Measurements from ENCODE around the gene EPSTI1.
"Not testable (repeated sequence)": the region's sequence is repeated elsewhere in the genome, so short reads cannot be mapped to it uniquely, and the experiment has no call there.

EPSTI1 gene, protein sequence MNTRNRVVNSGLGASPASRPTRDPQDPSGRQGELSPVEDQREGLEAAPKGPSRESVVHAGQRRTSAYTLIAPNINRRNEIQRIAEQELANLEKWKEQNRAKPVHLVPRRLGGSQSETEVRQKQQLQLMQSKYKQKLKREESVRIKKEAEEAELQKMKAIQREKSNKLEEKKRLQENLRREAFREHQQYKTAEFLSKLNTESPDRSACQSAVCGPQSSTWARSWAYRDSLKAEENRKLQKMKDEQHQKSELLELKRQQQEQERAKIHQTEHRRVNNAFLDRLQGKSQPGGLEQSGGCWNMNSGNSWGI

DNA sequence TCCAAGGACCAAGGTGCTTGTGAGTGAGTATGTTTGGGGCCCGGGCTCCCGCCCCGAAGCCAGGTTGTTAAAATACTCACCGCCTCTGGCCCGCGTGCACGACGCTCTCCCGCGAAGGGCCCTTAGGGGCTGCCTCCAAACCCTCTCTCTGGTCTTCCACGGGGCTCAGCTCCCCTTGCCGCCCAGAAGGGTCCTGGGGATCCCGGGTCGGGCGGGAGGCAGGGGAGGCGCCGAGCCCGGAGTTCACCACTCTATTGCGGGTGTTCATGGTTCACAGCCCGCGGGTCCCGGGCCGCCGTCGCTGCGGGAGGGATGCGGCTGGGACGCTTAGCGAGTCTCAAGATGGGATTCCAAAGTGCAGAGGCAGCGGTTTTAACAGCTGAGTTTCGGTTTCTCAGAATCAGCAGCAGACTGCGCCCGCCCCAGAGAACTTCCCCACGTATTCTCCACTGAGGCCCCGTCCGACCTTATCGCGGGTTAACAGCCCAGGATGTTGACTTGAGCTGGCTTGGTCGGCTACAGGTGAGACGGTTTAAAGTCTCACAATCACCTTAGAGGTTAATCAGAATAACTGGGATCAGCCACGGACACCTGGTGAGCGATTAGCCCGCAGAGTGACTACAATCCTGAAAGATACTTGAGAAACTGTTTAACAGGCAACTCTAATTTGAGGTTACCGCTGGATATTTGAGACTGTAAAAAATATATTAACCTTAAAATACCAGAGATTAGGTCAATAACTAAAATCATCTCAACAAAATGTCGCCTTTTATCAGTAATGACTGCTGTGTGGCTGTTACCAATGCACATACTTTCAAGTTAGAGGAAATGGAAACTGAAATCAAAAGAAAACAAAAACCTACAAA is at the start of gene EPSTI1:
Gene EPSTI1 (minus strand): TSS at position 344 of the 866 bp plus-strand sequence. CDS start 76 bp downstream, at position 268.
- DNase-seq, result peak; percentile 84

DNA sequence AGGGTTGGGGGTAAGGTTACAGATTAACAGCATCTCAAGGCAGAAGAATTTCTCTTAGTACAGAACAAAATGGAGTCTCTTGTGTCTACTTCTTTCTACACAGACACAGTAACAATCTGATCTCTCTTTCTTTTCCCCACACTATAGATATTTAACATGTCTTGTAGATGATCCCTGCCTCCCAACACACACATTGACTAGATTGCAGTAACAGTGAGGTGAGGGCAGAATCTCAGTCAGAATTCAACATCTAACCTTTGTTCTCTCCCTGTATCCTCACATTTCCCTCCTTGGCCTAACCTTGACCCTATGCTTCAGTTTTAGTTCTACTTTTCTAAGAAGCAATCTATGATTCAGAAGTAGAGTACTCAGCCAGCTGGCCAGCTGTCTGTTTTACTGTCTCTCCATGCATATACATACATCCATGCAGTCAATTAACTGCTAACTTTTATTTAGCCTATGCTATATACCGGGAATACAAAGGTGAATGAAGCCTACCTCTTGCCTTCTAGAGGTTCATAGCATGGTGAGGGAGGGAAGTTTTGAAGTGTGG is 49.4 kb upstream of the EPSTI1 start:
- DNase-seq, result no peak

DNA sequence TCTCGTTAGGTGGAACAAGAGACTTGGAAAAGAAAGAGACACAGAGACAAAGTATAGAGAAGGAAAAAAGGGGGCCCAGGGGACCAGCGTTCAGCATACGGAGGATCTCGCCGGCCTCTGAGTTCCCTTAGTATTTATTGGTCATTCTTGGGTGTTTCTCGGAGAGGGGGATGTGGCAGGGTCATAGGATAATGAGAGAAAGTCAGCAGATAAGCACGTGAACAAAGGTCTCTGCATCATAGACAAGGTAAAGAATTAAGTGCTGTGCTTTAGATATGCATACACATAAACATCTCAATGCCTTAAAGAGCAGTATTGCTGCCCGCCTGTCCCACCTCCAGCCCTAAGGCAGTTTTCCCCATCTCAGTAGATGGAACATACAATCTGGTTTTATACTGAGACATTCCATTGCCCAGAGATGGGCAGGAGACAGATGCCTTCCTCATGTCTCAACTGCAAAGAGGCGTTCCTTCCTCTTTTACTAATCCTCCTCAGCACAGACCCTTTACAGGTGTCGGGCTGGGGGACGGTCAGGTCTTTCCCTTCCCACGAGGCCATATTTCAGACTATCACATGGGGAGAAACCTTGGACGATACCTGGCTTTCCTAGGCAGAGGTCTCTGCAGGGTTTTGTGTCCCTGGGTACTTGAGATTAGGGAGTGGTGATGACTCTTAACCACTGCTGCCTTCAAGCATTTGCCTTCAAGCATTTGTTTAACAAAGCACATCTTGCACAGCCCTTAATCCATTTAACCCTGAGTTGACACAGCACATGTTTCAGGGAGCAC is 48.7 kb upstream of the EPSTI1 start:
- DNase-seq, result not testable (repeated sequence)

DNA sequence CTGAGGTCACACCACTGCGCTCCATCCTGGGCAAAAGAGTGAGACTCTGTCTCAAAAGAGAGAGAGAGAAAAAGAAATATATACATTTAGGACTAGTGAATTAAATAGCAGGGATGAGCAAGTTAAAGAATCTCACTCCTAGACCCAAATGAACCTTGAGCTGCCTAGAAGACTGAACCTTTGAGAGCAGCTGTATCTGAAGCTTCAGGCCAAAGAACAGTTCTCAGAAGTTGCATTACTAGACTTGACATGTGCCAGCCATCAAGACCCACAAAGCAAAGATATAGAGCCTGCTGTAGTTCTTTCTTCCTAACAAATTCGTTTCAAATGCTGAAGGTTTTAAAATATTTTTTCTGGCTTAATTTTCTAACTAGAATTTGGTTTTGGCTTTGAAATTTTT is 47.9 kb upstream of the EPSTI1 start:
- no peak for DNase-seq

DNA sequence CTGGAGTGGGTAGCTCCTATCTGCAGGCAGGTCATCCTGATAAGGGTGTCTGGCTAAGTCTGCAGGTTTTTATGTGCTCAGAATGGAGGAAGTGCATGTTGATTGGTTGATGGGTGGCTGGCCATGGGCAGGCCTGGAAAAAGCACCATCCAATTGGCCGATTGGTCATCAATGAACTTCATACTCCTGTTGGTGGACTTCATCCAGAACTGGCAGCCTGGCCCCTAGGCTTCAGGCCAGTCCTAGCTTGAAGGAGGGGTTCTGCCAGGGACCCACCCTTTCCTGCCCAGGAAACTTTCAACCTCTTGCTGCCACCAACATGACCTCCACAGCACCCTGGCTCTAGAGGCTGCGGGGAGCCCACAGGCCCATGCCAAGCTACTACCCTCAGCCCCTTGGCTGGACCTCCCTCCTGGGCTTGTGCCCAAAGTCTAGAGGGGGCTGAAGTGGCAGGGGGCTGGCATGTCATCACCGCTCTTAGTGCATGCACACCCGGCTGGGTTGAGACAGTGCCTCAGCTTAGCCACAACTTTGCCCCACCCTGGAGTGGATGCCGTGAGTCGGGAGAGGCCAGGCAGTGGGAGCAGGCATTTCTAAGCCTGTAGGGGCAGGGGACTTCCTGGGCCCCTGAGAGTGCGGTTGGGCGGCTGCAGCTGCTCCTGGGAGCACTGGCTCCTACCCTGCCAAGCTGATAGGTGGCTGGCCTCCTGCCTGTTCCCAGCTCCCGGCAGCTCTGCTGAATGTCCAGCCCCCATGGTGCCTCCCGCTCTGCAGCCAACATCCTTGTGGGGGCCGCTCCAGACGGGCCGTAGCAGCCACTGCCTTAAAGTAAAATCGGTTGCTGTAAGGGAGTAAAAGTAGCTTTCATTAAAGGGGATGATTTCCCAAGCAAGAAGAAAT is 44.6 kb upstream of the EPSTI1 start:
- no peak for DNase-seq

DNA sequence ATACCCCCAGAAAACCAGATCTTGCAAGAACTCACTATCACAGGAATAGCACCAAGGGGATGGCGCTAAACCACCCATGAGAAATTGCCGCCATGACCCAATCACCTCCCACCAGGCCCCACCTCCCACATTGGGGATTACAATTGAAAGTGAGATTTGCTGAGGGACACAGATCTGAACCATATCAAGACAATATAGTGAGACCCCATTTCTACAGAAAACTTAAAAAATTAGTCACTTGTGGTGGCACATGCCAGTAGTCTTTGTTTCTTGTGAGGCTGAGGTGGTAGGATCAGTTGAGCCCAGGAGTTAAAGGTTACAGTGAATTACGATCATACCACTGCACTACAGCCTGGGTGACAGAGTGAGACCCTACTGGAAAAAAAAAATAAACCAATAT is 41.0 kb upstream of the EPSTI1 start:
- DNase-seq, result no peak

DNA sequence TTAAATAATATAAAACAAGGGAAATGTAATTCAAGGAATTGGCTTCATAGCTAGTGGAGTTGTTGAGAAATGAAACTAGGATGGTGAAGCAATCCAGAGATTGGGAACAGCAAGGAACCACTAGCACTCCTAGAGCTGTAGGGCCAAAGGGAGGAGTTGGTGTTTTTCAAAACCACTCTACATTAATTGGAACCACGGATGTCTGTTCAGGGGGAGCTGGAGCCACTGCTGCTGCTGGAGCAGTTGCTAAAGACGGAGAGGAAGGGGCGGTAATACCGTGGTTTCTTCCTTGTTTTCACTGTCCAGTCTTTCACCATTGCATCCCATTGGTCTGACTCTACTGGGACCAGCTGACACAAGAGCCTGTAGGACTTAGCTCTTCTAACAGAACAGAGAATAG is 39.8 kb upstream of the EPSTI1 start:
- DNase-seq, result no peak

DNA sequence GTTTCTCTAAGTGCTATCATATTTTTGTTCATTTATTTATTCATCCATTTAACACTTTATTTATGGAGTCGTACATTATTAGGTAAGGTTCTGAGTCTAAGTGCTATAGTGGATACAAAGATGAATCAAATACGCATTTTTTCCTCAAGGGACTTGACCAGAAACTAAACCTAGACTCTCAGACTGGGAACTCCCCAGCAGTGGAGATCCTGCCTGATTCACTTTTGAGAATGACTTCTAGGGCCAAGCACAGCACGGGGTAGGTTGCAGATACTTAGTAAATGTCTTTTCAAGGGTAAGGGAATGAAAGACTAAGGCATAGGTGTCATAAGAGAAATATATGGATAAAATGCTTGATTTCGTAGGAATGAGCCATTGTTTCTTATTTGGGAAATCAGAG is 38.5 kb upstream of the EPSTI1 start:
- DNase-seq, result no peak

DNA sequence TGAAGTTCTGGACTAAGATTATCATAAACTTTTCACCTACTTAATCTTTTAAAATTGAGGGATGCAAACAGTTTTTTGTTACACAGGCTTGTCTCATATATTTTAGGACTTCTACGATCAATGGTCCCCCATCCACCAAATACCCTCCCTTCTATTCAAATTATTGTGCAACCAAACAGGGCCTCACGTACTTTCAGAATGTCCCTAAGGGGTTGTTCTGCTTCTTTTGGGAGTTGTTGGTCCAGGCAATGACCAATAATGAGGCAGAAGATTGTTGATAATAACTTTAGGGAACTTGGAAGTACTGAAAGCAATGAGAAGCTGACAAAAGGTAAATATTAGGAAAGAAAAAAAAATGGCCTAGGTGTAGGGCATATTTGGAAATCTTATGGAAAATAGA is 34.2 kb upstream of the EPSTI1 start:
- DNase-seq, result no peak

DNA sequence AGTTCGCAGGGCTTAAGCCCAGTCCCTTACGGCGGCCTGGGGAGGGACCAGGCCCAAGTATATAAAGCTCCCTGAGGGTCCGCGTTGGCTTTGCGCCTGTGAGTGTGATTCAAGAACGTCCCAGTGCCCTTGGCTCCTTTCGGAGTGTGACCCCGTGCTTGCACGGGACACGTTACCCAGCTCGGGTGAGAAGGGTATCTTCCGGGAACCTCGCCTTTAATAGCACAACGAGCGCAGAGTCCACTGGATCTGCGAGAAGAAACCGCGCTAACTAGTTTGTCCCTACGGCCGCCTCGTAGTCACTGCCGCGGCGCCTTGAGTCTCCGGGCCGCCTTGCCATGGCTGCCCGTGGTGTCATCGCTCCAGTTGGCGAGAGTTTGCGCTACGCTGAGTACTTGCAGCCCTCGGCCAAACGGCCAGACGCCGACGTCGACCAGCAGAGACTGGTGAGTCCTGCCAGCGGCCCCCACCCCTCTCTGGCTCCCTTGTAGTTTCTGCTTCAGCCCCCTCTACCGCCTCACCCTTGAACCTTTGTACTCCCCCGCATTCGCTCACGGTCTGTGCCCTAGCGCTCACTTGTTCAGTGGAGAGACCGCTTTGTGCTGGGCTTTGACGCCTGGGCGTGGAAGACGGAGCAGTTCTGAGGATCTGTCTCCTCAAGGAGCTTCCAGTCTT is 31.4 kb upstream of the EPSTI1 start, which contains the start of gene DNAJC15:
Gene DNAJC15 (plus strand): TSS at position 298 of the 675 bp plus-strand sequence. CDS start 41 bp downstream, at position 339.
- DNase-seq, result peak; percentile 86

DNA sequence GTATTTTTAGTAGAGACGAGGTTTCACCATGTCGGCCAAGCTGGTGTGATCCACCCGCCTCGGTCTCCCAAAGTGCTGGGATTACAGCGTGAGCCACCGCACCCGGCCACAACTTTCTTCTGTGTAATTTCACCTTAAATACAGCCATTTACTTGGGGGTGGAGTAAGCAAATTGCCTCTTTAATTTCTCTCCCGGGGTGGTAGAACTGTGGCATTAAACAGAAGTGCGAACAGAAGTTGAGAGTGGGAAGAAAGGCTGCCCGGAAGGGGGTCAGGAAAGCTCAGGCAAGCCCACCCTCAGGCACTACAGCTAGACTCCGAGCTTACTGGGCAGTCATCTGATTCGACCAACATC is 30.9 kb upstream of the EPSTI1 start:
- DNase-seq, result no peak

DNA sequence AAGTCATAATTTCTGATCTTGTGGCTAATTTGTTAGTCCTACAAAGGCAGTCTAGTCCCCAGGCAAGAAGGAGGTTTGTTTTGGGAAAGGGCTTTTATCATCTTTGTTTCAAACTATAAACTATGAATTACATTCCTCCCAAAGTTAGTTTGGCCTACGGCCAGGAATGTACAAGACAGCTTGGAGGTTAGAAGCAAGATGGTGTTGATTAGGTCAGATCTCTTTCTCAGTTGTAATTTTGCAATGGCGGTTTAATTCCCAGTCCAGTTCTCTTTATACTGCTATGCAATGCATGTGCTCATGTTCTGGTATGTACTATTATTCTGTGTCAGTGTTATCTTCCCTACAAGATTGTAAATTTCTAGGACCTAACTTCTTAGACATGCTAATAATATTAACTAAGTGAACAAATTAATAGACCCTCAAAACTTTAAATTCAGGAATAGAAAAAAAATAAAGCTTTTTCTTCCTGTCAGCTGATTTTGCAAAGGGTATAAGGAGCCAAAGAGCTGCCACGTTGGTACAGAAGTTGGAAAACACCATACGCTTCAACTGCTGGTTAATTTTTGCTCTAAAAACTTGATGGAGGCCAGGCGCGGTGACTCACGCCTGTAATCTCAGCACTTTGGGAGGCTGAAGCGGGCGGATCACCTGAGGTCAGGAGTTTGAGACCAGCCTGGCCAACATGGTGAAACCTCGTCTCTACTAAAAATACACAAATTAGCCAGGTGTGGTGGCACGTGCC is 30.1 kb upstream of the EPSTI1 start:
- DNase-seq, result no peak

DNA sequence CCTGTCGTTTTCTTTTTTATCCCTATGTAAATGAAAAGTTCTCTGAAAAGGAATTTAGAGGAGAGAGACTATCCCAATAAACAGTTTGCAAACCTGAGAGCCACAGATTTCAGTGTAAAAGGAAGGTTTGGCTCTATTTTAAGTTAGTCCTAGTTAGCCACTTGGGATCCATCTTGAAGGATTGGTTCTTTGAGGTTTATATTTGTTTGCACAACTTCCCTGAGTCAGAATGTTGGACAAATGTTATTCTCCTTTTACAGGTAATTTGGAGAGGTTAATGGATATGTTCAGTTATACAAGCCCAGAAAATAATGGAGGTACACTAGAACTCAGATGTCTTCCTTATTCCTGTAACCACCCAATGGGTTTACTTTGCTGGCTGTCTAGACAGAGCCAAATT is 28.8 kb upstream of the EPSTI1 start:
- no peak for DNase-seq

DNA sequence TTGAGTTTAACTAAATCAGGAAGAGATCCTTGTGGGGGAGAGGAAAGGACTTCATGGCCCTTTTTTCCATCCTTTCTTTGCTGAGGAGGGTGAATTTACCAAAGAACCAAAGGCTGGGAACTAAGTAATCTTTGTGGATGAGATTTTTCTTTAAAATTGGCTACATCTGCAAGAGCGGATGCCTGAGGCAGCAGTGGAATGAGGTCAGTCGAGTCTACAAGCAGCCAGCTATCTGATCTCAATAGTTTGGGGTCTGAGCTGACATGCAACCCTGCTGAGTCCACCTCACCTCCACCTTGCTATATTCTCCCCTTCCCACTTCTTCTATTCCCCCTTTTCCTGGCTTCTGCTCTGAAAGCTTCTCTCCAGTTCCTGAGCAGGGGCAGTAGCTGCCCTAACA is 27.8 kb upstream of the EPSTI1 start:
- no peak for DNase-seq

DNA sequence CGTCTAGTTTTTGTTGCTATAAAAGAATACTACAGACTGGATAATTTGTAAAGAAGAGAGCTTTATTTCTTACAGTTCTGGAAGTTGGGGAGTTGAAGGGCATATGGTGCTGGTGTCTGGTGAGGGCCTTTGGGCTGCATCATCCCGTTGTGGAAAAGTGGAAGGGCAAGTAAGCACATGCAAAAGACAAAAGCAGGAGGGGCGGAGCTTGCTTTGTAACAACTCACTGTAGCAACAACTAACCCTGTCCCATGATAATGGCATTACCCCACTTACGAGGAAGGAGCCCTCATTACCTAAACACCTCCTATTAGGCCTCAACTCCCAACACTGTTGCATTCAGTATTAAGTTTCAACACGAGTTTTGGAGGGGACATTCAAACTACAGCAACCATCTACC is 24.2 kb upstream of the EPSTI1 start:
- no peak for DNase-seq

DNA sequence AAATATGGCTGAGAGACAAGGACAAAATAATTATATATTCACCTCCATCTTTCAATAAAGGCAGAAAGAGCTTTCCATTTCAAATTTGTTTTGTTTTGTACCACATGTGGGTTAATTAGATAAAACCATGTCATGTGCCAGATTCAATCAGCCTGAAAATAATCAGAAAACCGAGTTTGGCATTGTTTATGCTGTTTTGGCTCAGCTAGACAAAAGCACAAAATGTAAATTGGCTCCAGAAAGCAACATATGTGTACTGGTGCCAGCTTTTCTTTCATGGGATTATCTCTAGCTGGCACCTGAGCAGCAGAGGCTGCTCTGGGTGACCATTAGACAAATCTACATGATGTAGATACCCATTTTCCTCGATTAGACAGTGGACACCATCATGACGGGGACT is 22.1 kb upstream of the EPSTI1 start:
- DNase-seq, result no peak

DNA sequence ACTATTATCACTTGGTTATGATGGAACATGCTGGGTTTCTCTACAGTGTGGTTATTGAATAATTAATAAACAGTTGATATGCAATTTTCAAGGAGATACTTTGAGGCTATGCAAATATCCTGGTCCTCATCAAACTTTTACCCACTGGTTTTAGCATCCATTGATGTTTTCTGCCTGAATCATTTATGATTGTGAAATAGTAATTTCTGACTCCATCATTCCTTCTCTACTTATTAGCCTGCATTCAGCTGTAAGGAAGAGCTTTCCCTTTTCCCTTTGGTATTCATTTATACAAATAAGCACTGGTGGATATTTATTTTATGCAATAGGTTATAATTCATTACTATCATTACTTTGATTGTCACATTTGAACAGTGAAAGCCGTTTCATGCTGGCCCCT is 17.5 kb upstream of the EPSTI1 start:
- no peak for DNase-seq

DNA sequence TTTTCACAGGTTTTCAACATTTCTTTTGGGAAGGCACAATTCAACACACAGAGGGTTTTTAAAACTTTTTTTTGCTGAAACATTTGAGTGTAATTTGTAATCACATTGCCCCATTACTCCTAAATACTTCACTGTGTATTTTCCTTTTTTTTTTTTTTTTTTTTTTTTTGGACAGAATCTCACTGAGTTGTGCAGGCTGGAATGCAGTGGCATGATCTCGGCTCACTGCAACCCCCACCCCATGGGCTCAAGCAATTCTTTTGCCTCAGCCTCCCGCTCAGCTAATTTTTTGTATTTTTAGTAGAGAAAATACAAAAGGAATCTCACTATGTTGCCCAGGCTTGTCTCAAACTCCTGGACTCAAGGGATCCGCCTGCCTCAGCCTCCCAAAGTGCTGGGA is 16.6 kb upstream of the EPSTI1 start:
- no peak for DNase-seq

DNA sequence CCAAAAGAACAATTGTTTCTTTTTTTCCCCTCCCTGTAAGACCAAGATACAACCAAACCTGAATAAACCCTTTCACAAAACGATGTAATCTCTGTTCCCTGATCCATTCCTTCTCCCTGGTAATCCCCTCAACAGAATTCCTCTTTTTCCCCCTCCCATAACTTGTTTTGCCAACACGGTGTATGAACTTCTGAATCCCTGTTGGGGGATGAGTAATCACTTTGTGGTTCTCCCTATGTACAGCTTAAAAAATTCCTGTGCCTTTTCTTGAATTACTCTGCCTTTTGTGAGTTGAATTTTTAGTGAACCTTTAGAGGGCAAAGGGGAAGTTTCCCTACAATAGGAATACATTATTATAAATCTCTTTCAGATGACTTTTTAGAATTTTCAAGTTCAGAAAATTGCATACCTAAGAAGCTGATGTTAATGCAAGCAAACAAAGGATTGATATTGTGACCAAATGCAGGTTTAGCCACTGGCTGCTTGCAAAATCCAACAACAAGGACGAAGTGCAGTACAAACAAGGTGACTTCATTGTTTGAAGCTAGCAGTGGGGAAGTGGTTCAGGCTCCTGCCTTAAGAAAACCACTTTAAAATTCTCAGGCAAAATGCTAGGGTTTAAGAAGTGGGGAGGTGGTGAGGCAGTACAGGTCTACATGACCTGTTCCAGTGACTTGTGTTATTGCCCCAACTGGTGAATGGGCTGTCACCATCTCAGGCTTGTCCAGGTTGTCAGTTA is 15.0 kb upstream of the EPSTI1 start:
- no peak for DNase-seq
